ENCODE data around the gene STRADB.

The STRADB gene

DNA sequence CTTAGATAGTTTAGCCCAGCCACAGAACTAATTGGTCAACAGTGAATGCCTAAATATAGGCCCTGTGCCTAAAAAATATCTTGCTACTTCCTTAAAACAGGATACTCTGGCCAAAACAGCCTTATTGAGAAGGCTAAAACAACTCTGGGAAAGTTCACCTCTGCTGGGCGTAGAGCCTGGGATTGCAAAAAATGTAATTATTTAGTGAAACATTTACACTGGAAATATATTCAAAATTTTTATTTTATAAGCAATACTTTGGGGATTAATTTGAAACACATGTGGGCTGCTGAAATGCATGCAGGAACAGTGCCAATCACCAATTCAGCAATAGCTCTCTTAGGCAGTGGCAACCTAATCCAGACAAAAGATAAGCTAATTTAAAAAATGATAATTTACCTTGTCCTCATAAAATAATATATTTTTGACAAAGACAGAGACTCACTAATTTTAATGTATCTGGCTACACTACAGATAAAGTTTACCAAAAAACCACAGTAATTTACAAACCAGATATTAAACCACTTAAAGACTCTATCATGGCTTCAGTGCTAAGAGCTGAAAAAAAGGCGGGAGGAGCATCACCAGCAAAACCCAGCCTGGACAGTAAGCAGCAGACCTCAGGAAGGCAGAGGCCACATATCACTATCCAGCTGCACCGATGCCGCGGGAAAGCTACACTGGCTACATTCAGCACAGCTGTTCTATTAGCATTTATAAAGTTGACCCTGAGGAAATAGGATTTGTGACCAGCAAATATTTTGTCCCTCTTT lies 18.7 kb upstream of the STRADB start:
- TF ChIP-seq, protein P1, sequence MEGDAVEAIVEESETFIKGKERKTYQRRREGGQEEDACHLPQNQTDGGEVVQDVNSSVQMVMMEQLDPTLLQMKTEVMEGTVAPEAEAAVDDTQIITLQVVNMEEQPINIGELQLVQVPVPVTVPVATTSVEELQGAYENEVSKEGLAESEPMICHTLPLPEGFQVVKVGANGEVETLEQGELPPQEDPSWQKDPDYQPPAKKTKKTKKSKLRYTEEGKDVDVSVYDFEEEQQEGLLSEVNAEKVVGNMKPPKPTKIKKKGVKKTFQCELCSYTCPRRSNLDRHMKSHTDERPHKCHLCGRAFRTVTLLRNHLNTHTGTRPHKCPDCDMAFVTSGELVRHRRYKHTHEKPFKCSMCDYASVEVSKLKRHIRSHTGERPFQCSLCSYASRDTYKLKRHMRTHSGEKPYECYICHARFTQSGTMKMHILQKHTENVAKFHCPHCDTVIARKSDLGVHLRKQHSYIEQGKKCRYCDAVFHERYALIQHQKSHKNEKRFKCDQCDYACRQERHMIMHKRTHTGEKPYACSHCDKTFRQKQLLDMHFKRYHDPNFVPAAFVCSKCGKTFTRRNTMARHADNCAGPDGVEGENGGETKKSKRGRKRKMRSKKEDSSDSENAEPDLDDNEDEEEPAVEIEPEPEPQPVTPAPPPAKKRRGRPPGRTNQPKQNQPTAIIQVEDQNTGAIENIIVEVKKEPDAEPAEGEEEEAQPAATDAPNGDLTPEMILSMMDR (conservative IDR thresholded peaks at IDR 0.05): no peak
- H3K27ac ChIP-seq: no peak overlapping the region

DNA sequence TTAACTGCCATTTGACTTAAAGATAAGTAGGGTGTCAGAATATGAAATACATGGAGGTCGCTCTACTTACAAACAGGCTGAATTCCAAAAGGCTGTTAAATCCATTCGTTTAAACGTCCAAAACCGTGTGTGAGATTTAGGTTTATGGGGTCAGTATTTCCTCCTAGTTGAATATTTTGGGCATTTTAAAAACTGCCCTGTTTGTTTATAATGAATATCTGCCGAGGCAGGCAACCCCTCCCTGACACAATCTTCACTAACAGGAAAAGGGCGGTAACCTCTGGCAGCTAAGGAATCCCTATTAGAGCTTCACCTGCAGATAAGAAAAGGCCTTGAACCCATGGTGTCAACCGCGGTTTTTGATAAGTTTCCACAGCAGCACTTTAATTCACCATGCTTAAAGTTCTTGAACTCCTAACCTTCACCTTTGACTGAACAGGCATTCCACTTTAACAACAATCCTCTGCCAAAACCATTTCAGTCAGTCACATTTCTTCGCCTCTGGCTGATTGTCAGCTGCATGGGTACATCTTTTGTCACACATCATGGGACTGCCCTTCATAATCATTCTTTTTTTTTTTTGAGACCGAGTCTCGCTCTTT lies 18.0 kb upstream of the STRADB start:
- no peak overlapping the region for H3K27ac ChIP-seq
- TF ChIP-seq, protein P1 (conservative IDR thresholded peaks at IDR 0.05): no peak

DNA sequence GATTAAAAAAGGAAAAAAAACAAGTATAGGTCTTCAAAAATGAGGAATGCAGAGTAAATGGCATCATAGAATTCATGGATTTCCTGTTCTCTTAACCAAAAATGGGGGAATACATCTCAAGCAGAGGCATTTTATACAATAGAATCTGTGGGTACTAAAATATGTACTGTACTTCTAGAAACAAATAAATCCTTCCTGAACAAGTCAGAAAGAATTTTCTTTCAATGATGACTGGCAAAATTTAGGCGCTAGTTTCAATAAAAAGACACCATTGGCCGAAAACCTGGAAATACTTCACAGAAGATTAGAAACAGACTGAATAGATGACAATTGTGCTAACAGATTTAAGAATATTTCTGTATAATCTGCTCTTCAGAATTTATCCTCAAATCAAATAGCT lies 15.4 kb upstream of the STRADB start:
- no peak overlapping the region for H3K27ac ChIP-seq
- TF ChIP-seq, protein P1 (conservative IDR thresholded peaks at IDR 0.05): no peak

DNA sequence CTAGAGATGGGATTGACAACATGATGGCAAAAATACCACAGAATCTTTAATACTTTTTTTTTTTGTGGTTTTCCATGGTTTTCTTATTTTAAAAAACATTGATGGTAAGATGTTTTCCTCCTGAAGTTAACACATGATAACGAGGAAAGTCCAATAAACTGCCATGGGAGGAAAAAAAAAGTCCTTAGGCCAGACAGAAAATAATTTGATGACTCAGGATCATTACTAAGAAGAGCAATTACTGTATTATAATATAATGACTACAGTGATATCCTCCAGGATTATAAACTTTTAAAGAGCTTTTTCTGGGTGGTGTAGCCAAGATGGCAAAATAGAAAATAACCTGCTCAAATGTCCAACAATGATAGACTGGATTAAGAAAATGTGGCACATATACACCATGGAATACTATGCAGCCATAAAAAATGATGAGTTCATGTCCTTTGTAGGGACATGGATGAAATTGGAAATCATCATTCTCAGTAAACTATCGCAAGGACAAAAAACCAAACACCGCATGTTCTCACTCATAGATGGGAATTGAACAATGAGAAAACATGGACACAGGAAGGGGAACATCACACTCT lies 12.1 kb upstream of the STRADB start:
- H3K27ac ChIP-seq: peak overlapping the region; percentile 88

DNA sequence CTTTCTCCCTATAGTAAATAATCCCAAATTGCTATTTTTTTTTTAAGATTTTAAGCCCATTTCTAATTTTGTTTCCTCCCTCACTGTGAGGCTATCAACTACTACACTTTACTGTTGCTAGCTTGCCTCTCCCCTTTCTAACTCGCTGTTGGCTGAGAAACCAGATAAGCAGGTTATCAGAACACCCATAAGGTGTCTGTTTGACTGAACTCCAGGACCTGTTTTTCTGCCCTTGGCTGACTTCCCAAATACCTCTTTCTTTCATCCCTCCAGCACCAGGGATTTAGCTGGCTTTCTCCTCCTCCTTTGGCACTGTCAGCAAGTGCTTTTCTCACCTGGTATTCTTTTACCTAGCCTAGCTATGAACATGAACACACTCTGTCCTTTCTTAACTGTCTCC lies 11.4 kb upstream of the STRADB start:
- peak overlapping the region; percentile 88 for H3K27ac ChIP-seq
- TF ChIP-seq, protein P1 (conservative IDR thresholded peaks at IDR 0.05): no peak

DNA sequence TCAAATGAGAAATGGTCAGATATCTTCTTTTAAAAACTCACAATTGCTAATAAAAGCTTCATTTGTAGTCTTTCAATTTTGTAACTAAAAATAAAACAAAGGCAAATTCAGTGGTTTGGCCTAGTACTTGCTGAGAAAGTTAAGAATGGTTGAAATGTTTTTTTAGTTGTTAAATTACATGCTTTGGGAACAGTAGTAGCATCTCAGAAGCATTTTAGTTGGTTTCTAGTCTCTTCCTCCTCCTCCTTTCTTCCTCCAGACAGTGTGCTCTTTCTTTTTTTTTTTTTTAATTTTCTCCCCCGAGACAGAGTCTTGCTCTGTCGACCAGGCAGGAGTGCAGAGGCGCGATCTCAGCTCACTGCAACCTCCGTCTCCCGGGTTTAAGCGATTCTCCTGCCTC lies 10.1 kb upstream of the STRADB start:
- peak overlapping the region; percentile 88 for H3K27ac ChIP-seq
- TF ChIP-seq, protein P1 (conservative IDR thresholded peaks at IDR 0.05): no peak

DNA sequence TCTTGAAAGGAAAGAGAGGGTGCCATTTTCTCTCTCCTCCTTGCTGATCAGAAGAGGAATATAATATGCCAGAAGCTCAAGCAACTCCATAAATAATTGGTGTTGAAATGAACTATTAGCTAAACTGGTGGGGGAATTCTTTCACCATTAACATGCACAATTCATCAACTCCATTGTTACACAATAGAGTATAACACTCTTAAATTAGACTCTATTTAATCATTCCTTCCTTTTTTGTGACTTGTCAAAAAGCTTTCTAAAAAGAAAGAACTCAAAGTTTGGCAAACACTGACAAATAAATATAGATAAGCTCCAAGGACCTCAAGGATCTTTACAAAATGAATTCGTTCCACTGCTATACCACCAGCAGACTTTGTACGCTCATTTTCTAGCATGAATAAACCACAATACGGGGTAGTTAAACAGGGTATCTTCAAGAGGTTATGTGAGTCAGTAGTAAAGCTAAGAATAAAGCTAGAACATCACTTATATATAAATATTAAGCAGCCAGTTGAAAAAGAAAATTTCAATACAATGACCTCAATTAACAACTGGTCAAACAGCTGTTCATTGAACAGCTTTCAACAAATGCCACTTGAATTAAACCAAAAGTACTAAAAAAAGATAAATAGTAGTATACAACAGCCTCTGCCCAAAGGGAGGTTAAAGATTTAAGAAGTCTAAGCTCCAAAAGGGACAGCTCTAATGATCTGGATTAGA lies 6.6 kb upstream of the STRADB start:
- TF ChIP-seq, protein P1 (conservative IDR thresholded peaks at IDR 0.05): no peak
- no peak overlapping the region for H3K27ac ChIP-seq
